ENCODE data around the gene ZBTB7C.

The ZBTB7C gene

GRCh38 chr18:48022531-48023329 is 386.5 kb downstream of the ZBTB7C start:
- no peak for DNase-seq (ENCODE audit: low read depth in 2 of 2)

GRCh38 chr18:48022021-48022420 is 387.2 kb downstream of the ZBTB7C start:
- DNase-seq (ENCODE audit: low read depth in 2 of 2) = no peak

- DNase-seq (ENCODE audit: low read depth in 2 of 2) = no peak
These were observed 387.8 kb downstream of the ZBTB7C start for GRCh38 chr18:48021273-48021914.

GRCh38 chr18:48020337-48021250 is 388.6 kb downstream of the ZBTB7C start:
- DNase-seq (ENCODE audit: low read depth in 2 of 2) = no peak

- DNase-seq (ENCODE audit: low read depth in 2 of 2) = no peak
These were observed 389.4 kb downstream of the ZBTB7C start for GRCh38 chr18:48019557-48020325.

GRCh38 chr18:48018851-48019250 is 390.3 kb downstream of the ZBTB7C start:
- no peak for DNase-seq (ENCODE audit: low read depth in 2 of 2)

GRCh38 chr18:48017635-48018034 is 391.5 kb downstream of the ZBTB7C start:
- no peak for DNase-seq (ENCODE audit: low read depth in 2 of 2)

- no peak for DNase-seq (ENCODE audit: low read depth in 2 of 2)
These were observed 396.0 kb downstream of the ZBTB7C start for GRCh38 chr18:48013162-48013561.

- DNase-seq (ENCODE audit: low read depth in 2 of 2) = no peak
These were observed 397.2 kb downstream of the ZBTB7C start for GRCh38 chr18:48011926-48012465.

GRCh38 chr18:48010264-48010663 is 398.9 kb downstream of the ZBTB7C start:
- no peak for DNase-seq (ENCODE audit: low read depth in 2 of 2)

GRCh38 chr18:48009116-48009745 is 400.0 kb downstream of the ZBTB7C start:
- no peak for DNase-seq (ENCODE audit: low read depth in 2 of 2)

GRCh38 chr18:48007955-48008701 is 401.1 kb downstream of the ZBTB7C start:
- peak; percentile 17 to 32 for DNase-seq (ENCODE audit: low read depth in 2 of 2)

GRCh38 chr18:48007381-48007780 is 401.8 kb downstream of the ZBTB7C start:
- no peak for DNase-seq (ENCODE audit: low read depth in 2 of 2)

- no peak for DNase-seq (ENCODE audit: low read depth in 2 of 2)
These were observed 402.6 kb downstream of the ZBTB7C start for GRCh38 chr18:48006415-48007175.

- no peak for DNase-seq (ENCODE audit: low read depth in 2 of 2)
These were observed 404.6 kb downstream of the ZBTB7C start for GRCh38 chr18:48004577-48004976.

GRCh38 chr18:48003426-48004349 is 405.5 kb downstream of the ZBTB7C start:
- no peak for DNase-seq (ENCODE audit: low read depth in 2 of 2)

GRCh38 chr18:48002933-48003365 is 406.2 kb downstream of the ZBTB7C start:
- no peak for DNase-seq (ENCODE audit: low read depth in 2 of 2)

GRCh38 chr18:48000701-48001100 is 408.5 kb downstream of the ZBTB7C start:
- no peak for DNase-seq (ENCODE audit: low read depth in 2 of 2)
